Activated gamma-delta T cell treated with Interleukin-2 at 50 U/mL for 16 hours (primary cell): ENCODE results near the gene USP17L22.
A peak's percentile ranks its signal among the peaks of the same experiment; 100 is the strongest.
"Not testable (repeated sequence)": the region's sequence is repeated elsewhere in the genome, so short reads cannot be mapped to it uniquely, and the experiment has no call there.

Experiments used
- DNase-seq: peaks from one replicate; pipeline ENCODE4 v3.0.0-alpha.2; 2020

USP17L22 gene, protein sequence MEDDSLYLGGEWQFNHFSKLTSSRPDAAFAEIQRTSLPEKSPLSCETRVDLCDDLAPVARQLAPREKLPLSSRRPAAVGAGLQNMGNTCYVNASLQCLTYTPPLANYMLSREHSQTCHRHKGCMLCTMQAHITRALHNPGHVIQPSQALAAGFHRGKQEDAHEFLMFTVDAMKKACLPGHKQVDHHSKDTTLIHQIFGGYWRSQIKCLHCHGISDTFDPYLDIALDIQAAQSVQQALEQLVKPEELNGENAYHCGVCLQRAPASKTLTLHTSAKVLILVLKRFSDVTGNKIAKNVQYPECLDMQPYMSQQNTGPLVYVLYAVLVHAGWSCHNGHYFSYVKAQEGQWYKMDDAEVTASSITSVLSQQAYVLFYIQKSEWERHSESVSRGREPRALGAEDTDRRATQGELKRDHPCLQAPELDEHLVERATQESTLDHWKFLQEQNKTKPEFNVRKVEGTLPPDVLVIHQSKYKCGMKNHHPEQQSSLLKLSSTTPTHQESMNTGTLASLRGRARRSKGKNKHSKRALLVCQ

DNA sequence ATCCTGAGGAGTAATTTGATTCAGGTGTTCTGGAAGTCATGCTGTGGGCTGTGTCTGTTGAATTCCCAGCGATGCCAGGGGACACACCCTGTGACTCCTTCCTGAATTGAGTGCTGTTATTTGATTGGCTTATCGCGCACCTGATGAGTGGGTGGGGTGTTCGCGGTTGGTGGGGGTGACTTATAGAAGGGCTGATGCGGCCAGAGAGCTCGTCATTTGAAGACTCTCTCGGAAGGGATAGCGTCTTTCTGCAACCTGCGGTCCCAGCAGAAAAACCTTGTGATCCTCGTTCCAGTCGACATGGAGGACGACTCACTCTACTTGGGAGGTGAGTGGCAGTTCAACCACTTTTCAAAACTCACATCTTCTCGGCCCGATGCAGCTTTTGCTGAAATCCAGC, at the start of gene USP17L22:
TSS of gene USP17L22 (plus strand) at position 301 of the 400 bp plus-strand sequence. CDS start at position 301, 0 bp downstream.
- DNase-seq = not testable (repeated sequence)

DNA sequence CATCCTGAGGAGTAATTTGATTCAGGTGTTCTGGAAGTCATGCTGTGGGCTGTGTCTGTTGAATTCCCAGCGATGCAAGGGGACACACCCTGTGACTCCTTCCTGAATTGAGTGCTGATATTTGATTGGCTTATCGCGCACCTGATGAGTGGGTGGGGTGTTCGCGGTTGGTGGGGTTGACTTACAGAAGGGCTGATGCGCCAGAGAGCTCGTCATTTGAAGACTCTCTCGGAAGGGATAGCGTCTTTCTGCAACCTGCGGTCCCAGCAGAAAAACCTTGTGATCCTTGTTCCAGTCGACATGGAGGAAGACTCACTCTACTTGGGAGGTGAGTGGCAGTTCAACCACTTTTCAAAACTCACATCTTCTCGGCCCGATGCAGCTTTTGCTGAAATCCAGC, 47.6 kb upstream of the USP17L22 start, which contains the start of gene USP17L12:
TSS of gene USP17L12 (plus strand) at position 301 of the 400 bp plus-strand sequence. CDS start at position 301, 0 bp downstream.
- DNase-seq = not testable (repeated sequence)

DNA sequence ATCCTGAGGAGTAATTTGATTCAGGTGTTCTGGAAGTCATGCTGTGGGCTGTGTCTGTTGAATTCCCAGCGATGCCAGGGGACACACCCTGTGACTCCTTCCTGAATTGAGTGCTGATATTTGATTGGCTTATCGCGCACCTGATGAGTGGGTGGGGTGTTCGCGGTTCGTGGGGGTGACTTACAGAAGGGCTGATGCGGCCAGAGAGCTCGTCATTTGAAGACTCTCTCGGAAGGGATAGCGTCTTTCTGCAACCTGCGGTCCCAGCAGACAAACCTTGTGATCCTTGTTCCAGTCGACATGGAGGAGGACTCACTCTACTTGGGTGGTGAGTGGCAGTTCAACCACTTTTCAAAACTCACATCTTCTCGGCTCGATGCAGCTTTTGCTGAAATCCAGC, 42.8 kb upstream of the USP17L22 start, which contains the start of gene USP17L13:
TSS of gene USP17L13 (plus strand) at position 301 of the 400 bp plus-strand sequence. CDS start at position 301, 0 bp downstream.
- not testable (repeated sequence) for DNase-seq

DNA sequence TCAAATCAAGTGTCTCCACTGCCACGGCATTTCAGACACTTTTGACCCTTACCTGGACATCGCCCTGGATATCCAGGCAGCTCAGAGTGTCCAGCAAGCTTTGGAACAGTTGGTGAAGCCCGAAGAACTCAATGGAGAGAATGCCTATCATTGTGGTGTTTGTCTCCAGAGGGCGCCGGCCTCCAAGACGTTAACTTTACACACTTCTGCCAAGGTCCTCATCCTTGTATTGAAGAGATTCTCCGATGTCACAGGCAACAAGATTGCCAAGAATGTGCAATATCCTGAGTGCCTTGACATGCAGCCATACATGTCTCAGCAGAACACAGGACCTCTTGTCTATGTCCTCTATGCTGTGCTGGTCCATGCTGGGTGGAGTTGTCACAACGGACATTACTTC, 37.2 kb upstream of the USP17L22 start:
- DNase-seq = not testable (repeated sequence)

DNA sequence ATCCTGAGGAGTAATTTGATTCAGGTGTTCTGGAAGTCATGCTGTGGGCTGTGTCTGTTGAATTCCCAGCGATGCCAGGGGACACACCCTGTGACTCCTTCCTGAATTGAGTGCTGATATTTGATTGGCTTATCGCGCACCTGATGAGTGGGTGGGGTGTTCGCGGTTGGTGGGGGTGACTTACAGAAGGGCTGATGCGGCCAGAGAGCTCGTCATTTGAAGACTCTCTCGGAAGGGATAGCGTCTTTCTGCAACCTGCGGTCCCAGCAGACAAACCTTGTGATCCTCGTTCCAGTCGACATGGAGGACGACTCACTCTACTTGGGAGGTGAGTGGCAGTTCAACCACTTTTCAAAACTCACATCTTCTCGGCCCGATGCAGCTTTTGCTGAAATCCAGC, 33.3 kb upstream of the USP17L22 start, which contains the start of gene USP17L15:
TSS of gene USP17L15 (plus strand) at position 301 of the 400 bp plus-strand sequence. CDS start at position 301, 0 bp downstream.
- DNase-seq = not testable (repeated sequence)

DNA sequence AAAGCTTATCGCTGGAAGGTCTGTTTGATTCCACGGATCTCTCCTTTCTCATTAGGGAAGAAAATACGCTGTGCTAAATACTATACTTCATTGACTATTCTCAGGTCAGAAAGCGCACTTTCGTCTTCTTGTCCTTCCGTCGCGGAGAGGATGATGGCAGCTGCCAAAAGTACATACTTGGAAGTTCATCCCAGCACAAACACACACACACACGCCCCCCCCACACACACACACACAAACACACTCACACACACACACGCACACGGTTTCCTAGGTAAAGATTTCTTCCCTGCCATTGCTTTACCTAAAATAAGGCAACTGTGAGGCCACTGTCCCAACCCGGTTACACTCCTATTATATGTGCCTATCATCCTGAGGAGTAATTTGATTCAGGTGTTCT, 29.0 kb upstream of the USP17L22 start:
- DNase-seq = not testable (repeated sequence)

DNA sequence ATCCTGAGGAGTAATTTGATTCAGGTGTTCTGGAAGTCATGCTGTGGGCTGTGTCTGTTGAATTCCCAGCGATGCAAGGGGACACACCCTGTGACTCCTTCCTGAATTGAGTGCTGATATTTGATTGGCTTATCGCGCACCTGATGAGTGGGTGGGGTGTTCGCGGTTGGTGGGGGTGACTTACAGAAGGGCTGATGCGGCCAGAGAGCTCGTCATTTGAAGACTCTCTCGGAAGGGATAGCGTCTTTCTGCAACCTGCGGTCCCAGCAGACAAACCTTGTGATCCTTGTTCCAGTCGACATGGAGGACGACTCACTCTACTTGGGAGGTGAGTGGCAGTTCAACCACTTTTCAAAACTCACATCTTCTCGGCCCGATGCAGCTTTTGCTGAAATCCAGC, 23.8 kb upstream of the USP17L22 start, which contains the start of gene USP17L17:
TSS of gene USP17L17 (plus strand) at position 301 of the 400 bp plus-strand sequence. CDS start at position 301, 0 bp downstream.
- DNase-seq = not testable (repeated sequence)

DNA sequence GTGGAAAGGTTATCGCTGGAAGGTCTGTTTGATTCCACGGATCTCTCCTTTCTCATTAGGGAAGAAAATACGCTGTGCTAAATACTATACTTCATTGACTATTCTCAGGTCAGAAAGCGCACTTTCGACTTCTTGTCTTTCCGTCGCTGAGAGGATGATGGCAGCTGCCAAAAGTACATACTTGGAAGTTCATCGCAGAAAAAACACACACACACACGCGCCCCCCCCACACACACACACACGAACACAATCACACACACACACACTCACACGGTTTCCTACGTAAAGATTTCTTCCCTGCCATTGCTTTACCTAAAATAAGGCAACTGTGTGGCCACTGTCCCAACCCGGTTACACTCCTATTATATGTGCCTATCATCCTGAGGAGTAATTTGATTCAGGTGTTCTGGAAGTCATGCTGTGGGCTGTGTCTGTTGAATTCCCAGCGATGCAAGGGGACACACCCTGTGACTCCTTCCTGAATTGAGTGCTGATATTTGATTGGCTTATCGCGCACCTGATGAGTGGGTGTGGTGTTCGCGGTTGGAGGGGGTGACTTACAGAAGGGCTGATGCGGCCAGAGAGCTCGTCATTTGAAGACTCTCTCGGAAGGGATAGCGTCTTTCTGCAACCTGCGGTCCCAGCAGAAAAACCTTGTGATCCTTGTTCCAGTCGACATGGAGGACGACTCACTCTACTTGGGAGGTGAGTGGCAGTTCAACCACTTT, 19.3 kb upstream of the USP17L22 start, which contains the start of gene USP17L18:
TSS of gene USP17L18 (plus strand) at position 678 of the 728 bp plus-strand sequence. CDS start at position 678, 0 bp downstream.
- peak; percentile 5 for DNase-seq

DNA sequence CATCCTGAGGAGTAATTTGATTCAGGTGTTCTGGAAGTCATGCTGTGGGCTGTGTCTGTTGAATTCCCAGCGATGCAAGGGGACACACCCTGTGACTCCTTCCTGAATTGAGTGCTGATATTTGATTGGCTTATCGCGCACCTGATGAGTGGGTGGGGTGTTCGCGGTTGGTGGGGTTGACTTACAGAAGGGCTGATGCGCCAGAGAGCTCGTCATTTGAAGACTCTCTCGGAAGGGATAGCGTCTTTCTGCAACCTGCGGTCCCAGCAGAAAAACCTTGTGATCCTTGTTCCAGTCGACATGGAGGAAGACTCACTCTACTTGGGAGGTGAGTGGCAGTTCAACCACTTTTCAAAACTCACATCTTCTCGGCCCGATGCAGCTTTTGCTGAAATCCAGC, 14.3 kb upstream of the USP17L22 start, which contains the start of gene USP17L19:
TSS of gene USP17L19 (plus strand) at position 301 of the 400 bp plus-strand sequence. CDS start at position 301, 0 bp downstream.
- DNase-seq = not testable (repeated sequence)

DNA sequence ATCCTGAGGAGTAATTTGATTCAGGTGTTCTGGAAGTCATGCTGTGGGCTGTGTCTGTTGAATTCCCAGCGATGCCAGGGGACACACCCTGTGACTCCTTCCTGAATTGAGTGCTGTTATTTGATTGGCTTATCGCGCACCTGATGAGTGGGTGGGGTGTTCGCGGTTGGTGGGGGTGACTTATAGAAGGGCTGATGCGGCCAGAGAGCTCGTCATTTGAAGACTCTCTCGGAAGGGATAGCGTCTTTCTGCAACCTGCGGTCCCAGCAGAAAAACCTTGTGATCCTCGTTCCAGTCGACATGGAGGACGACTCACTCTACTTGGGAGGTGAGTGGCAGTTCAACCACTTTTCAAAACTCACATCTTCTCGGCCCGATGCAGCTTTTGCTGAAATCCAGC, 9.6 kb upstream of the USP17L22 start, which contains the start of gene USP17L20:
TSS of gene USP17L20 (plus strand) at position 301 of the 400 bp plus-strand sequence. CDS start at position 301, 0 bp downstream.
- not testable (repeated sequence) for DNase-seq

DNA sequence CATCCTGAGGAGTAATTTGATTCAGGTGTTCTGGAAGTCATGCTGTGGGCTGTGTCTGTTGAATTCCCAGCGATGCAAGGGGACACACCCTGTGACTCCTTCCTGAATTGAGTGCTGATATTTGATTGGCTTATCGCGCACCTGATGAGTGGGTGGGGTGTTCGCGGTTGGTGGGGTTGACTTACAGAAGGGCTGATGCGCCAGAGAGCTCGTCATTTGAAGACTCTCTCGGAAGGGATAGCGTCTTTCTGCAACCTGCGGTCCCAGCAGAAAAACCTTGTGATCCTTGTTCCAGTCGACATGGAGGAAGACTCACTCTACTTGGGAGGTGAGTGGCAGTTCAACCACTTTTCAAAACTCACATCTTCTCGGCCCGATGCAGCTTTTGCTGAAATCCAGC, 4.8 kb upstream of the USP17L22 start, which contains the start of gene USP17L21:
TSS of gene USP17L21 (plus strand) at position 301 of the 400 bp plus-strand sequence. CDS start at position 301, 0 bp downstream.
- not testable (repeated sequence) for DNase-seq

DNA sequence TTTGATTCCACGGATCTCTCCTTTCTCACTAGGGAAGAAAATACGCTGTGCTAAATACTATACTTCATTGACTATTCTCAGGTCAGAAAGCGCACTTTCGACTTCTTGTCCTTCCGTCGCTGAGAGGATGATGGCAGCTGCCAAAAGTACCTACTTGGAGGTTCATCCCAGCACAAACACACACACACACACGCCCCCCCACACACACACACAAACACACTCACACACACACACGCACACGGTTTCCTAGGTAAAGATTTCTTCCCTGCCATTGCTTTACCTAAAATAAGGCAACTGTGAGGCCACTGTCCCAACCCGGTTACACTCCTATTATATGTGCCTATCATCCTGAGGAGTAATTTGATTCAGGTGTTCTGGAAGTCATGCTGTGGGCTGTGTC, 4.3 kb downstream of the USP17L22 start:
- DNase-seq = peak; percentile 12
